Left lung (tissue), 10 donors: ENCODE results near the gene OSBPL5. TPM values are rescaled to one million over a fixed set of nuclear protein-coding genes. Genes with fewer than 3 reads are reported as not detected.

Experiments used
- ATAC-seq: fragments of 200-7000 bp; cut with Tn5 transposase; one replicate; pipeline ENCODE4 v1.9.1; 2020; ENCODE audit warnings: moderate library complexity
- DNase-seq, 4 donors: peaks; one replicate each; pipeline ENCODE4 v3.0.0-alpha.2; 2013 to 2020
- H3K27ac ChIP-seq, 2 donors: fragments of 200-600 bp; sonication (generic) in 1 of 2; one replicate each; pipeline versions ENCODE4 v1.5.0 to v1.8.0; 2020 to 2021
- H3K27me3 ChIP-seq, 2 donors: fragments of 200-600 bp; sonication (generic) in 1 of 2; one replicate each; pipeline versions ENCODE4 v1.5.0 to v1.8.0; 2020 to 2021
- H3K36me3 ChIP-seq, 2 donors: fragments of 200-600 bp; sonication (generic) in 1 of 2; one replicate each; pipeline versions ENCODE4 v1.5.0 to v1.8.0; 2020 to 2021
- H3K4me1 ChIP-seq, 2 donors: fragments of 200-600 bp; one replicate each; pipeline ENCODE4 v1.8.0; 2021
- H3K4me3 ChIP-seq, 2 donors: fragments of 200-600 bp; sonication (generic) in 1 of 2; one replicate each; pipeline versions ENCODE4 v1.5.0 to v1.8.0; 2020 to 2021; ENCODE audit warnings: mild to moderate bottlenecking in 1 of 2
- H3K9me3 ChIP-seq, 2 donors: fragments of 200-600 bp; sonication (generic) in 1 of 2; one replicate each; pipeline versions ENCODE4 v1.5.0 to v1.8.0; 2020 to 2021
- CTCF ChIP-seq, 2 donors: fragments of 200-600 bp; sonication (generic) in 1 of 2; IDR thresholded peaks; one replicate each; pipeline versions ENCODE4 v1.5.0 to v1.8.0; 2021; ENCODE audit warnings: antibody characterized with exemption in 2 of 2
- intact Hi-C, 2 donors: fragments of 100-400 bp; cut with DNase I; formaldehyde crosslinking; loops; one replicate each; pipeline versions ENCODE4 v1.11.2 to v1.14.2; 2022
- polyA plus RNA-seq, 6 donors: library from polyadenylated mRNA; unstranded; fragments of 120-200 nt; gene quantifications; one replicate each; pipeline ENCODE4 v1.2.1, GENCODE V29; 2013; ENCODE audit not compliant: insufficient read length in 6 of 6
- total RNA-seq, 2 donors: library from RNA; stranded (reverse); fragmentation: NEBNext Ultra II Directional; extraction: Animal tissue kit (Norgen Biotek cat#: 25700); gene quantifications; one replicate each; pipeline ENCODE4 v1.2.1, GENCODE V29; 2021
- donor health status: DM: no; HTN: yes; CAD: no.
- donor health status: DM: no; HTN: no; CAD: no.

Gene OSBPL5
- total and polyA plus RNA-seq, 8 donors = 19.5 to 39.6 (median 30.4) TPM

GRCh38 chr11:3157381-3158130 lies 7.6 kb downstream of the OSBPL5 start:
- Histone ChIP-seq H3K4me3 (no peak overlapping the region), H3K9me3 (no peaks in the 10 kb centered on the region), H3K27ac (peak overlapping the region in 1 of 2 donors; percentile 74), H3K27me3 (no peaks in the 10 kb centered on the region), H3K36me3 (no peaks in the 10 kb centered on the region), H3K4me1 (peaks cover 32 to 97% of the 10 kb centered on the region in 2 donors)
- intact Hi-C loops = no loop called here
- ATAC-seq (no peak), DNase-seq (peak in 1 of 4 donors; percentile 76)
- no peak for TF ChIP-seq CTCF (IDR thresholded peaks at IDR 0.05)

GRCh38 chr11:3156661-3157311 lies 8.3 kb downstream of the OSBPL5 start:
- no peak overlapping the region for H3K4me3 ChIP-seq
- H3K4me1 ChIP-seq = peaks cover 32 to 90% of the 10 kb centered on the region in 2 donors
- H3K36me3 ChIP-seq = no peaks in the 10 kb centered on the region
- intact Hi-C loops = no loop called here
- DNase-seq (peak in 1 of 4 donors; percentile 73), ATAC-seq (no peak)
- no peaks in the 10 kb centered on the region for H3K27me3 ChIP-seq
- H3K27ac ChIP-seq = peak overlapping the region in 1 of 2 donors; percentile 74
- no peak for TF ChIP-seq CTCF (IDR thresholded peaks at IDR 0.05)
- no peaks in the 10 kb centered on the region for H3K9me3 ChIP-seq

GRCh38 chr11:3156282-3156660 lies 8.8 kb downstream of the OSBPL5 start:
- H3K4me1 ChIP-seq = peaks cover 29 to 86% of the 10 kb centered on the region in 2 donors
- H3K9me3 ChIP-seq = no peaks in the 10 kb centered on the region
- H3K27ac ChIP-seq = peak overlapping the region; percentile 48 to 74
- TF ChIP-seq CTCF (IDR thresholded peaks at IDR 0.05) = no peak
- ATAC-seq (no peak), DNase-seq (no peak)
- intact Hi-C loops = no loop called here
- no peaks in the 10 kb centered on the region for H3K27me3 ChIP-seq
- H3K4me3 ChIP-seq = peak overlapping the region in 1 of 2 donors; percentile 7
- no peaks in the 10 kb centered on the region for H3K36me3 ChIP-seq

GRCh38 chr11:3155691-3156258 lies 9.3 kb downstream of the OSBPL5 start:
- Histone ChIP-seq H3K4me1 (peaks cover 29 to 81% of the 10 kb centered on the region in 2 donors), H3K9me3 (no peaks in the 10 kb centered on the region), H3K27ac (peak overlapping the region; percentile 48 to 74), H3K27me3 (no peaks in the 10 kb centered on the region), H3K36me3 (no peaks in the 10 kb centered on the region), H3K4me3 (peak overlapping the region in 1 of 2 donors; percentile 7)
- TF ChIP-seq CTCF (IDR thresholded peaks at IDR 0.05) = no peak
- intact Hi-C loops = no loop called here
- DNase-seq (peak in 1 of 4 donors; percentile 68), ATAC-seq (no peak)

GRCh38 chr11:3155216-3155615 lies 9.9 kb downstream of the OSBPL5 start:
- Histone ChIP-seq H3K4me1 (peaks cover 29 to 75% of the 10 kb centered on the region in 2 donors), H3K9me3 (no peaks in the 10 kb centered on the region), H3K4me3 (no peak overlapping the region), H3K27ac (peak overlapping the region in 1 of 2 donors; percentile 73), H3K36me3 (no peaks in the 10 kb centered on the region), H3K27me3 (no peaks in the 10 kb centered on the region)
- ATAC-seq (no peak), DNase-seq (peak in 1 of 4 donors; percentile 41)
- intact Hi-C loops = no loop called here
- TF ChIP-seq CTCF (IDR thresholded peaks at IDR 0.05) = no peak
